HCT116 (cell line): ENCODE data around the gene NOTCH4. TPM values are rescaled to one million over a fixed set of nuclear protein-coding genes. Genes with fewer than 3 reads are reported as not detected.
A peak's percentile ranks its signal among the peaks of the same experiment; 100 is the strongest.

ENCODE experiments used
- ATAC-seq: fragments of 200-7000 bp; cut with Tn5 transposase; 2 replicates; pipeline ENCODE4 v1.9.1; 2020; ENCODE audit warnings: mild to moderate bottlenecking, moderate library complexity
- BruUV-seq: library from RNA; stranded (reverse); fragments of 400-500 nt; replicated peaks from 2 replicates; lab custom pipeline; 2021; lab: Mats Ljungman, UMichigan
- CTCF ChIA-PET: fragments of 300-600 bp; sonication (Branson Sonifier 250); formaldehyde crosslinking; loops from one replicate; lab custom pipeline; 2021; ENCODE audit warnings: antibody characterized with exemption; lab: Charles Lee
- POLR2A ChIA-PET: fragments of 300-600, 350-600 bp; sonication (Branson Sonifier 250); formaldehyde crosslinking; loops from one replicate; lab custom pipeline; 2021; ENCODE audit warnings: antibody characterized with exemption; lab: Charles Lee
- RAD21 ChIA-PET, 2 experiments: fragments of 300-600 bp; sonication (Branson Sonifier 250); formaldehyde crosslinking; loops; one replicate each; lab custom pipeline; 2023; ENCODE audit warnings: low total read pairs in 2 of 2; ENCODE audit not compliant: uncharacterized antibody in 2 of 2, unreplicated experiment in 2 of 2, low non-redundant PET in 1 of 2; lab: Charles Lee
- DNase-seq: peaks from one replicate; pipeline ENCODE4 v3.0.0-alpha.2; 2010; ENCODE audit warnings: low read depth, low spot score
- H2AFZ ChIP-seq: fragments of 200-600 bp; shearing (Covaris generic), sonication (generic); 2 replicates; pipeline ENCODE4 v1.6.1; 2017; ENCODE audit warnings: low read depth, mixed run types, mixed read lengths, antibody characterized with exemption, low read length; ENCODE audit not compliant: poor library complexity, severe bottlenecking
- H3K27ac ChIP-seq: 2 replicates; pipeline ENCODE4 v1.5.1; 2012; ENCODE audit warnings: low read depth, low read length
- H3K27me3 ChIP-seq: fragments of 200-600 bp; sonication (generic); 2 replicates; pipeline ENCODE4 v1.6.1; 2016; ENCODE audit warnings: mixed run types, low read length, mixed read lengths; ENCODE audit not compliant: insufficient read depth
- H3K36me3 ChIP-seq, 2 experiments: fragments of 200-500 bp in 1 of 2; fragments of 200-600 bp in 1 of 2; sonication (Bioruptor generic) in 1 of 2; sonication (generic) in 1 of 2; 2 replicates each; pipeline versions ENCODE4 v1.5.1 to v1.6.1; 2014 to 2016; ENCODE audit warnings: low read length in 2 of 2, inconsistent platforms in 1 of 2, mixed read lengths in 1 of 2, mixed run types in 1 of 2; ENCODE audit not compliant: insufficient read depth in 2 of 2, control insufficient read depth in 1 of 2
- H3K4me1 ChIP-seq, 2 experiments: fragments of 200-600 bp in 1 of 2; sonication (generic) in 1 of 2; 2 replicates each; pipeline versions ENCODE4 v1.5.1 to v1.6.1; 2012 to 2017; ENCODE audit warnings: low read length in 2 of 2, inconsistent platforms in 1 of 2, mild to moderate bottlenecking in 1 of 2, mixed read lengths in 1 of 2, mixed run types in 1 of 2, moderate library complexity in 1 of 2; ENCODE audit not compliant: insufficient read depth in 2 of 2, control insufficient read depth in 1 of 2
- H3K4me2 ChIP-seq: fragments of 200-600 bp; sonication (generic); 2 replicates; pipeline ENCODE4 v1.6.1; 2017; ENCODE audit warnings: mixed run types, low read length, mixed read lengths
- H3K4me3 ChIP-seq, 2 experiments: fragments of 200-600 bp in 1 of 2; sonication (generic) in 1 of 2; replicated peaks in 1 of 2; 2 replicates each; pipeline ENCODE4 v1.5.1; 2011 to 2016; ENCODE audit warnings: low read length in 2 of 2, control low read depth in 1 of 2, low read depth in 1 of 2, mild to moderate bottlenecking in 1 of 2, mixed read lengths in 1 of 2, mixed run types in 1 of 2
- H3K79me2 ChIP-seq: fragments of 200-600 bp; sonication (generic); 2 replicates; pipeline ENCODE4 v1.6.1; 2017; ENCODE audit warnings: mild to moderate bottlenecking, mixed run types, low read length, moderate library complexity, mixed read lengths; ENCODE audit not compliant: insufficient read depth
- H3K9ac ChIP-seq: fragments of 200-600 bp; sonication (generic); 2 replicates; pipeline ENCODE4 v1.6.1; 2016; ENCODE audit warnings: low read length, mixed read lengths
- H3K9me2 ChIP-seq: fragments of 200-600 bp; sonication (generic), shearing (Covaris generic); 2 replicates; pipeline ENCODE4 v1.6.1; 2017; ENCODE audit warnings: mixed run types, mild to moderate bottlenecking, moderate library complexity; ENCODE audit not compliant: insufficient read depth
- H3K9me3 ChIP-seq, 2 experiments: fragments of 200-500 bp in 1 of 2; fragments of 200-600 bp in 1 of 2; sonication (Bioruptor generic) in 1 of 2; sonication (generic) in 1 of 2; 2 replicates each; pipeline ENCODE4 v1.6.1; 2014 to 2017; ENCODE audit warnings: low read length in 2 of 2, mixed read lengths in 2 of 2, inconsistent platforms in 1 of 2, low read depth in 1 of 2, mild to moderate bottlenecking in 1 of 2, mixed run types in 1 of 2, moderate library complexity in 1 of 2; ENCODE audit not compliant: control insufficient read depth in 1 of 2, insufficient read depth in 1 of 2
- H4K20me1 ChIP-seq: fragments of 200-600 bp; sonication (generic), shearing (Covaris generic); 2 replicates; pipeline ENCODE4 v1.6.1; 2017; ENCODE audit warnings: mixed run types, mild to moderate bottlenecking, moderate library complexity; ENCODE audit not compliant: insufficient read depth
- EZH2phosphoT487 ChIP-seq: fragments of 200-600 bp; IDR thresholded peaks from 2 replicates; pipeline ENCODE4 v1.6.1; 2018; ENCODE audit warnings: antibody characterized with exemption, borderline replicate concordance
- FOSL1 ChIP-seq: IDR thresholded peaks from 2 replicates; pipeline ENCODE4 v1.6.1; 2012; ENCODE audit warnings: low read depth
- POLR2A ChIP-seq: IDR thresholded peaks from 2 replicates; pipeline ENCODE4 v1.7.0; 2011; ENCODE audit warnings: borderline replicate concordance; ENCODE audit not compliant: insufficient read depth, insufficient read length; ENCODE audit errors: extremely low read depth
- TCF7L2 ChIP-seq: IDR thresholded peaks from 2 replicates; pipeline ENCODE4 v1.7.0; 2011; ENCODE audit warnings: borderline replicate concordance, inconsistent platforms; ENCODE audit not compliant: insufficient read depth, insufficient read length; ENCODE audit errors: extremely low read depth
- YY1 ChIP-seq: IDR thresholded peaks from 2 replicates; pipeline ENCODE4 v1.6.1; 2011; ENCODE audit warnings: low read length, low read depth, moderate library complexity, mild to moderate bottlenecking; ENCODE audit not compliant: insufficient replicate concordance; ENCODE audit errors: extremely low read depth
- intact Hi-C: fragments of 100-400 bp; cut with micrococcal nuclease; formaldehyde crosslinking; loops from 2 replicates; pipeline ENCODE4 v1.10.0; 2022
- total RNA-seq: library from RNA; stranded (reverse); gene quantifications from one replicate; pipeline ENCODE4 v1.2.1, GENCODE V29; 2021; ENCODE audit not compliant: unreplicated experiment
- TF ChIP-seq, protein P1 (sequence below): IDR thresholded peaks from 2 replicates; pipeline ENCODE4 v1.6.1; 2011; ENCODE audit warnings: mild to moderate bottlenecking, low read length, moderate library complexity; ENCODE audit not compliant: insufficient replicate concordance; ENCODE audit errors: extremely low read depth
- TF ChIP-seq, protein P2 (sequence below): IDR thresholded peaks from 2 replicates; pipeline ENCODE4 v1.6.1; 2012
- TF ChIP-seq, protein P3 (sequence below): IDR thresholded peaks from 2 replicates; pipeline ENCODE4 v1.6.1; 2012
- TF ChIP-seq, protein P4 (sequence below), 3 experiments: fragments of 200-600 bp in 1 of 3; sonication (generic) in 1 of 3; IDR thresholded peaks in 2 of 3; conservative IDR thresholded peaks in 1 of 3; 2 replicates each; pipeline ENCODE4 v1.5.1; 2012 to 2017; ENCODE audit warnings: low read depth in 2 of 3, low read length in 2 of 3, antibody characterized with exemption in 1 of 3, borderline replicate concordance in 1 of 3, control low read depth in 1 of 3, mild to moderate bottlenecking in 1 of 3, mixed read lengths in 1 of 3, mixed run types in 1 of 3, moderate library complexity in 1 of 3; ENCODE audit not compliant: insufficient read depth in 1 of 3

Gene NOTCH4
- total RNA-seq, 1 experiment from 2014 or later: 0.81 TPM

DNA sequence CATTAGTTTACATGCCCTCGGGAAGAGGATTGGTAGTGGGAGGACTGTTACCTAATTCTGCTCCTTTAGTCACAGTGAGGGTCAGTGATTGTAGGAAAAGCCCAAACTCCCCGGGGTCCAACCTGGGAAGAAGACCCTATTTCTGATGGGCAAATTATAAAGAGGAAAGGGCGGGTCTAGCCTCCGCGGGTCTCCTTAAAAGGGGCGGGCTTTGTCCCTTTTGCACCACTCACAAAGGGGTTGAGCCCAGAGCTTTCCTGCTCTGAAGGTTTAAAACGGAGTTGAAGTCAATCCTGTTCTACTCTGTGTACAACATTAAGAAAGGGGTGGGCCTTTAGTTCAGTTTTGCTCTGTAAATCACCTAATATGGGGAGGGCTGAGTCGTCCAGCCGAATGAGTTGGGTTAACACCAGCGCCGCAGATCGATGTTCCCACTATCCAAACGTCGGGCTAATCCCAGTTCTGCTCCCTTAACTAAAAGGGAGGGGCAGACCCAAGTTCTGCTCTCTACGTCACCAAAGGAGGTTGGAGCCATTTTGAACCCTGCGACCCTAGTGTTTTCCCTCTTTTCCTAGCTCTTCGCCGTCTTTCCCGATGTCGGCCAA is 46.6 kb downstream of the NOTCH4 start:
- Histone ChIP-seq H3K4me3 (peak overlapping the region; percentile 93 to 98), H3K4me2 (peak overlapping the region; percentile 97), H3K79me2 (peaks cover 24% of the 10 kb centered on the region), H3K27ac (peak overlapping the region; percentile 74), H3K27me3 (no peaks in the 10 kb centered on the region), H3K4me1 (peaks cover 24 to 52% of the 10 kb centered on the region in 2 experiments), H3K9me2 (no peaks in the 10 kb centered on the region), H3K36me3 (peaks cover 0 to 11% of the 10 kb centered on the region in 2 experiments; a peak in 2 of 4 replicates), H3K9me3 (no peaks in the 10 kb centered on the region), H2AFZ (no peak overlapping the region), H4K20me1 (no peaks in the 10 kb centered on the region), H3K9ac (peak overlapping the region; percentile 90)
- TF ChIP-seq YY1 (peak; percentile 47), POLR2A (peak; percentile 32), TCF7L2 (no peak), FOSL1 (no peak)
- CTCF ChIA-PET: interaction anchor here (0.6 to 1.7 kb wide), 3 partner anchors 13 to 59 kb away, joined by 3 to 10 read pairs (median 9); partner anchors contain the start of gene PBX2
- TSS peak; percentile 39 for BruUV-seq
- intact Hi-C loops: no loop called here
- RAD21 ChIA-PET: no interaction called here
- POLR2A ChIA-PET: interaction anchor here (0.8 to 2.2 kb wide), 9 partner anchors 13 to 795 kb away, joined by 3 to 10 read pairs (median 4); partner anchors contain the start of genes ATF6B, EGFL8, FKBPL and GPSM3
- no peak for ATAC-seq
- DNase-seq: no peak

DNA sequence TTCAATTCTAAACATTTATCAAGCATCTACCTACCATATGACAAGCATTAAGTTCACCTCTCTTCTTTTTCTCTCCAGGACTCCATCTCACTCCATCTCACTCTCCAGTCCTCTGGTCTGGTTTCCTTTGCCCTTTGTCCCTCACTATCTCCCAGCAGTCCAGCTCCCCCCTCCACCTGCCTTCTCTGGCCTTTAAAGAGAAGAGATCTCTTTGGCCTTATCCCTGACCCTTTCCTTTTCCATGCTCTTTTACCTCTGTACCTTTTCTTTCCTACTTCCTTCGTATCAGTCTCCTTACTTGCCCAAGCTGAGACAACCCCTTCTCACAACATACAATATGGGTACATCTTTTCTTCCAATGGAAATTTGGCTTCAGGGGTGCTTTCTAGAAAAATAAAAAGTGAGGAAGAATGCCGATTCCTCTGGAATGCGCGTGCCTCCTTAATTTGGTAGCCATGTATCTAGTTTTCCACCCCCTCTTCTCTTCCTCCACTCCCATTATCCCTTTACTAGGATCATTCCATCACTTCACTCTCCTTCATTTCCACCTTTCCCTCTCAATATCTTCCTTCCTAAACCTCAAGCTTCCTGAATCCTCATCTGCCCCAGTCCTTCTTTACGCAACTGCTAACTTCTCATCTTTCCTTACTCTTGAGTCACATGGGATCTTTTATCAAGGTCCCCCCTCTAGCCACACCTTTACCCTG is 47.2 kb downstream of the NOTCH4 start:
- Histone ChIP-seq H3K4me2 (peak overlapping the region; percentile 97), H3K27me3 (no peaks in the 10 kb centered on the region), H3K9ac (peak overlapping the region; percentile 90), H3K36me3 (peaks cover 0 to 11% of the 10 kb centered on the region in 2 experiments; a peak in 2 of 4 replicates), H3K9me3 (no peaks in the 10 kb centered on the region), H3K4me3 (peak overlapping the region; percentile 93 to 98), H3K79me2 (peaks cover 24% of the 10 kb centered on the region), H4K20me1 (no peaks in the 10 kb centered on the region), H2AFZ (no peak overlapping the region), H3K4me1 (peaks cover 24 to 52% of the 10 kb centered on the region in 2 experiments), H3K27ac (peak overlapping the region; percentile 74), H3K9me2 (no peaks in the 10 kb centered on the region)
- ATAC-seq (no peak), DNase-seq (no peak)
- intact Hi-C loops: no loop called here
- ChIA-PET CTCF (interaction anchor here (0.9 to 1.7 kb wide), 3 partner anchors 14 to 58 kb away, joined by 4 to 10 read pairs (median 9); partner anchors contain the start of gene PBX2), RAD21 (no interaction called here), POLR2A (interaction anchor here (1.3 to 2.2 kb wide), 6 partner anchors 12 to 46 kb away, joined by 3 to 10 read pairs (median 5); partner anchors contain the start of genes EGFL8, FKBPL and GPSM3)
- TSS peak; percentile 82 for BruUV-seq
- TF ChIP-seq TCF7L2 (no peak), EZH2phosphoT487 (no peak)
- TF ChIP-seq, protein P1, sequence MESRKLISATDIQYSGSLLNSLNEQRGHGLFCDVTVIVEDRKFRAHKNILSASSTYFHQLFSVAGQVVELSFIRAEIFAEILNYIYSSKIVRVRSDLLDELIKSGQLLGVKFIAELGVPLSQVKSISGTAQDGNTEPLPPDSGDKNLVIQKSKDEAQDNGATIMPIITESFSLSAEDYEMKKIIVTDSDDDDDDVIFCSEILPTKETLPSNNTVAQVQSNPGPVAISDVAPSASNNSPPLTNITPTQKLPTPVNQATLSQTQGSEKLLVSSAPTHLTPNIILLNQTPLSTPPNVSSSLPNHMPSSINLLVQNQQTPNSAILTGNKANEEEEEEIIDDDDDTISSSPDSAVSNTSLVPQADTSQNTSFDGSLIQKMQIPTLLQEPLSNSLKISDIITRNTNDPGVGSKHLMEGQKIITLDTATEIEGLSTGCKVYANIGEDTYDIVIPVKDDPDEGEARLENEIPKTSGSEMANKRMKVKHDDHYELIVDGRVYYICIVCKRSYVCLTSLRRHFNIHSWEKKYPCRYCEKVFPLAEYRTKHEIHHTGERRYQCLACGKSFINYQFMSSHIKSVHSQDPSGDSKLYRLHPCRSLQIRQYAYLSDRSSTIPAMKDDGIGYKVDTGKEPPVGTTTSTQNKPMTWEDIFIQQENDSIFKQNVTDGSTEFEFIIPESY: no peak
- TF ChIP-seq, protein P2, sequence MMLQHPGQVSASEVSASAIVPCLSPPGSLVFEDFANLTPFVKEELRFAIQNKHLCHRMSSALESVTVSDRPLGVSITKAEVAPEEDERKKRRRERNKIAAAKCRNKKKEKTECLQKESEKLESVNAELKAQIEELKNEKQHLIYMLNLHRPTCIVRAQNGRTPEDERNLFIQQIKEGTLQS: no peak
- TF ChIP-seq, protein P3, sequence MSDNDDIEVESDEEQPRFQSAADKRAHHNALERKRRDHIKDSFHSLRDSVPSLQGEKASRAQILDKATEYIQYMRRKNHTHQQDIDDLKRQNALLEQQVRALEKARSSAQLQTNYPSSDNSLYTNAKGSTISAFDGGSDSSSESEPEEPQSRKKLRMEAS: no peak
- TF ChIP-seq, protein P4, sequence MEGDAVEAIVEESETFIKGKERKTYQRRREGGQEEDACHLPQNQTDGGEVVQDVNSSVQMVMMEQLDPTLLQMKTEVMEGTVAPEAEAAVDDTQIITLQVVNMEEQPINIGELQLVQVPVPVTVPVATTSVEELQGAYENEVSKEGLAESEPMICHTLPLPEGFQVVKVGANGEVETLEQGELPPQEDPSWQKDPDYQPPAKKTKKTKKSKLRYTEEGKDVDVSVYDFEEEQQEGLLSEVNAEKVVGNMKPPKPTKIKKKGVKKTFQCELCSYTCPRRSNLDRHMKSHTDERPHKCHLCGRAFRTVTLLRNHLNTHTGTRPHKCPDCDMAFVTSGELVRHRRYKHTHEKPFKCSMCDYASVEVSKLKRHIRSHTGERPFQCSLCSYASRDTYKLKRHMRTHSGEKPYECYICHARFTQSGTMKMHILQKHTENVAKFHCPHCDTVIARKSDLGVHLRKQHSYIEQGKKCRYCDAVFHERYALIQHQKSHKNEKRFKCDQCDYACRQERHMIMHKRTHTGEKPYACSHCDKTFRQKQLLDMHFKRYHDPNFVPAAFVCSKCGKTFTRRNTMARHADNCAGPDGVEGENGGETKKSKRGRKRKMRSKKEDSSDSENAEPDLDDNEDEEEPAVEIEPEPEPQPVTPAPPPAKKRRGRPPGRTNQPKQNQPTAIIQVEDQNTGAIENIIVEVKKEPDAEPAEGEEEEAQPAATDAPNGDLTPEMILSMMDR (IDR thresholded peaks at IDR 0.05 in 2 of 3, conservative IDR thresholded peaks at IDR 0.05 in 1 of 3; ENCODE audit: borderline replicate concordance in 1 of 3, insufficient read depth in 1 of 3, low read depth in 2 of 3, low read length in 2 of 3): no peak
